Endodermal cell (in vitro differentiated cells): Measurements from ENCODE around the gene DTNB. TPM values are rescaled to one million over a fixed set of nuclear protein-coding genes. Genes with fewer than 3 reads are reported as not detected.

Experiments
- DNase-seq: peaks from one replicate; pipeline ENCODE4 v3.0.0-alpha.2; 2017
- H3K27ac ChIP-seq: 2 replicates; pipeline ENCODE4 v1.5.1; 2013; ENCODE audit warnings: mild to moderate bottlenecking, low read depth, low read length, moderate library complexity
- H3K27me3 ChIP-seq: 2 replicates; pipeline ENCODE4 v1.6.1; 2013; ENCODE audit warnings: mild to moderate bottlenecking, low read length, moderate library complexity; ENCODE audit not compliant: insufficient read depth, control insufficient read depth, poor library complexity, severe bottlenecking
- H3K36me3 ChIP-seq: 2 replicates; pipeline ENCODE4 v1.7.0; 2013; ENCODE audit warnings: mild to moderate bottlenecking, low read length, moderate library complexity; ENCODE audit not compliant: control insufficient read depth, insufficient read depth
- H3K4me1 ChIP-seq: one replicate; pipeline ENCODE4 v1.7.0; 2013; ENCODE audit warnings: low read length; ENCODE audit not compliant: control insufficient read depth, insufficient read depth
- H3K4me3 ChIP-seq: 2 replicates; pipeline ENCODE4 v1.5.1; 2013; ENCODE audit warnings: mild to moderate bottlenecking, low read length, moderate library complexity
- H3K9ac ChIP-seq: 2 replicates; pipeline ENCODE4 v1.6.1; 2013; ENCODE audit warnings: mild to moderate bottlenecking, low read length, moderate library complexity; ENCODE audit not compliant: poor library complexity, severe bottlenecking; ENCODE audit errors: extremely low read depth
- H3K9me3 ChIP-seq: 2 replicates; pipeline ENCODE4 v1.6.1; 2013; ENCODE audit warnings: mild to moderate bottlenecking, low read length, moderate library complexity; ENCODE audit not compliant: control insufficient read depth
- H3K27ac Mint-ChIP-seq: 2 replicates; pipeline ENCODE4 v1.8.0; 2020; ENCODE audit warnings: mixed read lengths
- H3K27me3 Mint-ChIP-seq: 2 replicates; pipeline ENCODE4 v1.8.0; 2021; ENCODE audit warnings: mild to moderate bottlenecking, mixed read lengths; ENCODE audit not compliant: insufficient read depth
- H3K36me3 Mint-ChIP-seq: 2 replicates; pipeline ENCODE4 v1.8.0; 2020; ENCODE audit warnings: low read depth, mixed read lengths
- H3K4me1 Mint-ChIP-seq: 2 replicates; pipeline ENCODE4 v1.8.0; 2020; ENCODE audit warnings: mixed read lengths
- H3K4me3 Mint-ChIP-seq: 2 replicates; pipeline ENCODE4 v1.8.0; 2020; ENCODE audit warnings: mild to moderate bottlenecking, moderate library complexity, mixed read lengths
- H3K9me3 Mint-ChIP-seq: 2 replicates; pipeline ENCODE4 v1.8.0; 2020; ENCODE audit warnings: mild to moderate bottlenecking, mixed read lengths
- WGBS, 2 experiments: methylation state at CpG; one replicate each; pipeline versions ENCODE4 v1.1.5 to v1.1.7; 2013; ENCODE audit warnings: missing lambda C conversion rate in 2 of 2, mixed read lengths in 1 of 2; ENCODE audit not compliant: insufficient coverage in 1 of 2, insufficient read length in 1 of 2; 5-methylcytosine and 5-hydroxymethylcytosine counted together
- total RNA-seq, 2 donors: library from RNA; stranded (reverse); fragmentation: NEBNext Ultra II Directional in 1 of 2; extraction: Animal tissue kit (Norgen Biotek cat#: 25700) in 1 of 2; gene quantifications; 2 replicates in 1 of 2; 3 replicates in 1 of 2; pipeline ENCODE4 v1.2.1, GENCODE V29; 2021
- TF ChIP-seq, protein P1 (sequence below): fragments of 200-600 bp; sonication (generic); conservative IDR thresholded peaks from 2 replicates; pipeline ENCODE4 v1.5.0; 2021; ENCODE audit warnings: antibody characterized with exemption, mild to moderate bottlenecking

Gene DTNB
- total RNA-seq, 2 donors from 2014 or later = 38.8 to 48.7 TPM

GRCh38 chr2:25701801-25702200 lies 28.4 kb upstream of the DTNB start:
- Mint-ChIP-seq H3K36me3 (no peaks in the 10 kb centered on the region), H3K4me1 (no peaks in the 10 kb centered on the region), H3K9me3 (peaks cover 16% of the 10 kb centered on the region), H3K27ac (no peak overlapping the region), H3K27me3 (peaks cover 1% of the 10 kb centered on the region), H3K4me3 (no peak overlapping the region)
- Histone ChIP-seq H3K36me3 (no peaks in the 10 kb centered on the region), H3K9me3 (no peaks in the 10 kb centered on the region), H3K4me3 (no peak overlapping the region), H3K27ac (no peak overlapping the region), H3K27me3 (peaks cover 12% of the 10 kb centered on the region), H3K4me1 (peaks cover 6% of the 10 kb centered on the region), H3K9ac (no peak overlapping the region)
- DNase-seq = no peak
- WGBS, 2 experiments = 95 to 96% methylated on average over 6 to 9 of the region's 9 CpGs
- TF ChIP-seq, protein P1, sequence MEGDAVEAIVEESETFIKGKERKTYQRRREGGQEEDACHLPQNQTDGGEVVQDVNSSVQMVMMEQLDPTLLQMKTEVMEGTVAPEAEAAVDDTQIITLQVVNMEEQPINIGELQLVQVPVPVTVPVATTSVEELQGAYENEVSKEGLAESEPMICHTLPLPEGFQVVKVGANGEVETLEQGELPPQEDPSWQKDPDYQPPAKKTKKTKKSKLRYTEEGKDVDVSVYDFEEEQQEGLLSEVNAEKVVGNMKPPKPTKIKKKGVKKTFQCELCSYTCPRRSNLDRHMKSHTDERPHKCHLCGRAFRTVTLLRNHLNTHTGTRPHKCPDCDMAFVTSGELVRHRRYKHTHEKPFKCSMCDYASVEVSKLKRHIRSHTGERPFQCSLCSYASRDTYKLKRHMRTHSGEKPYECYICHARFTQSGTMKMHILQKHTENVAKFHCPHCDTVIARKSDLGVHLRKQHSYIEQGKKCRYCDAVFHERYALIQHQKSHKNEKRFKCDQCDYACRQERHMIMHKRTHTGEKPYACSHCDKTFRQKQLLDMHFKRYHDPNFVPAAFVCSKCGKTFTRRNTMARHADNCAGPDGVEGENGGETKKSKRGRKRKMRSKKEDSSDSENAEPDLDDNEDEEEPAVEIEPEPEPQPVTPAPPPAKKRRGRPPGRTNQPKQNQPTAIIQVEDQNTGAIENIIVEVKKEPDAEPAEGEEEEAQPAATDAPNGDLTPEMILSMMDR = no peak

GRCh38 chr2:25700221-25700660 lies 26.9 kb upstream of the DTNB start:
- WGBS, 2 experiments = 56 to 73% methylated on average over 2 to 6 of the region's 6 CpGs
- no peak for DNase-seq
- H3K4me1 ChIP-seq = peaks cover 6% of the 10 kb centered on the region
- H3K4me1 Mint-ChIP-seq = no peaks in the 10 kb centered on the region
- H3K4me3 Mint-ChIP-seq = no peak overlapping the region
- no peak overlapping the region for H3K27ac ChIP-seq
- peaks cover 9% of the 10 kb centered on the region for H3K9me3 Mint-ChIP-seq
- no peak overlapping the region for H3K27ac Mint-ChIP-seq
- no peak overlapping the region for H3K4me3 ChIP-seq
- H3K27me3 ChIP-seq = peaks cover 12% of the 10 kb centered on the region
- H3K9me3 ChIP-seq = no peaks in the 10 kb centered on the region
- H3K36me3 Mint-ChIP-seq = no peaks in the 10 kb centered on the region
- H3K36me3 ChIP-seq = no peaks in the 10 kb centered on the region
- H3K9ac ChIP-seq = no peak overlapping the region
- TF ChIP-seq, protein P1 = peak; percentile 85
- H3K27me3 Mint-ChIP-seq = no peaks in the 10 kb centered on the region

DNA sequence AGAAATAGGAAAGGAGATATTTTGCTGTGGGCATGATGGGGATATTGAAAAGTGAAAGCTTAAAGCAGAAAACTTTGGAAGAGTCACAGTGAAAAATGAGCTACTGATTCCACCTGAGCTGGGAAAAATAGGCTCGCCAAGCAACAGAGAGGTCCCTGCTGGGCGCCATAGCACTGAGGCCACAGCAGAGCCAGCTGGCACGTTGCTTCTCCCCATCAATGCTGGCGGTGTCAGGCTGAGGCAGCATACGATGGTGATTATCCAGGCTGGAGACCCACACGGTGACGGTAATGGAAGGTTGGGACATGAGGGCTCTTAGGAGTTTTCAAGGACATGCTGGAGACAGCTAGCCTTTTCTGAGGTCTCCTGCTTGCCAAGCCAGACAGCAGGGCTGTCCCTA lies 25.8 kb upstream of the DTNB start:
- Mint-ChIP-seq H3K36me3 (no peaks in the 10 kb centered on the region), H3K4me3 (no peak overlapping the region), H3K4me1 (no peaks in the 10 kb centered on the region), H3K27me3 (no peaks in the 10 kb centered on the region), H3K9me3 (peaks cover 2% of the 10 kb centered on the region), H3K27ac (no peak overlapping the region)
- Histone ChIP-seq H3K4me1 (peaks cover 6% of the 10 kb centered on the region), H3K27ac (no peak overlapping the region), H3K27me3 (peaks cover 12% of the 10 kb centered on the region), H3K9ac (no peak overlapping the region), H3K4me3 (no peak overlapping the region), H3K9me3 (no peaks in the 10 kb centered on the region), H3K36me3 (no peaks in the 10 kb centered on the region)
- TF ChIP-seq, protein P1 = no peak
- WGBS, 2 experiments = 89 to 93% methylated on average over 7 of the region's 7 CpGs
- DNase-seq = no peak
